ENCODE data around the gene YAF2. TPM values are rescaled to one million over a fixed set of nuclear protein-coding genes. Genes with fewer than 3 reads are reported as not detected.

The YAF2 gene
- total RNA-seq, 1 experiment from 2014 or later = 15.0 TPM

DNA sequence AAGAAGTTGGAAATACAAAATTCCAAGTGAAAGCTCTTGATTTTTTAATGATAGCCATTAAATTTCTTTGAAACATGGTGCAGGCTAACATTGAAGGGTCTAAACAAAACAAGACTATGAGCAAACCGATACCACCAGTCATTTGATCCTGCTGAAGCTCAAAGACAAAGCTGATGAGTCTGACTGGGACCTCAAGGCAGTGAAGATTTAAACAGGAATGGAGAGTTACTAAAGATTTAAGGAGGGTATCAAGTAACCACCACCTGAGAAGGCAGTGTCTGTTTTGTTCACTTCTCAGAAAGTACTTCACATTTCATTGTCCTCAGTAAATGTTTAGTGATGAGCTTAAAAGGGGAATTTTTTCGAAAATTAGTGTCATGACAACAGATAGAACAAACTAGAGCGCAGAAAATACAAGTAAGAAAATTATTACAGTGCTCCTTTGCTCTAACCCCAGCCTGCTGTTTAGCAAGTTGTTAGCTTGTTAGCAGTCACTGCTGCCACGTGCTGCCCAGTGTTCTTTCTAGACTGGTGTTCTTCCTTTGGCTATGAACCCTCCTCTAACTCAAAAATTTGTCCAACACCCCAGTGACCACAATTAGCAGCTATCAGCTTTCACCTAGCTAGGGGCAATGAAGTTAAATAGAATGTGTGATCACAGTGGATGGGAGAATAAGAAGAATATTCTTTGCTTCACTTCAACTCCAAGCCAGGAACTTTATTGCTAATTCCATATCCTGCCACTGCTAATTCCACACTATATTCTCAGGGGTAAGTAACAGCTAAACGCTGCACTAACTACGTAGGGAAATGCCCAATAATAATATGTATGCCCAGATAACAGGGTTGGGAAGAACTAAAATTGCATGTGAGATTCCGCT is 41.1 kb downstream of the YAF2 start:
- ChIA-PET POLR2A (no interaction called here), CTCF (no interaction called here), RAD21 (ENCODE audit: low non-redundant PET in 1 of 2, low total read pairs in 2 of 2, uncharacterized antibody in 2 of 2, unreplicated experiment in 2 of 2) (no interaction called here)
- Histone ChIP-seq H3K27me3 (ENCODE audit: insufficient read depth, low read length) (no peaks in the 10 kb centered on the region), H3K9ac (ENCODE audit: low read length) (no peak overlapping the region), H3K36me3 (ENCODE audit: control insufficient read depth in 1 of 2, insufficient read depth in 2 of 2, low read length in 2 of 2) (no peaks in the 10 kb centered on the region), H3K4me1 (ENCODE audit: control insufficient read depth in 1 of 2, insufficient read depth in 2 of 2, low read length in 2 of 2) (no peaks in the 10 kb centered on the region), H3K9me2 (ENCODE audit: insufficient read depth) (no peaks in the 10 kb centered on the region), H3K79me2 (ENCODE audit: insufficient read depth, low read length) (no peaks in the 10 kb centered on the region), H3K27ac (ENCODE audit: low read depth, low read length) (no peak overlapping the region), H3K4me2 (ENCODE audit: low read length) (no peak overlapping the region), H3K9me3 (ENCODE audit: control insufficient read depth in 1 of 2, insufficient read depth in 1 of 2, low read depth in 1 of 2, low read length in 2 of 2) (no peaks in the 10 kb centered on the region), H3K4me3 (replicated peaks in 1 of 2; ENCODE audit: low read depth in 1 of 2, low read length in 2 of 2) (no peak overlapping the region), H2AFZ (ENCODE audit: low read depth, low read length, poor library complexity, severe bottlenecking) (no peak overlapping the region), H4K20me1 (ENCODE audit: insufficient read depth) (no peaks in the 10 kb centered on the region)
- intact Hi-C loops (cut with micrococcal nuclease) = no loop called here
- TF ChIP-seq, protein P1, sequence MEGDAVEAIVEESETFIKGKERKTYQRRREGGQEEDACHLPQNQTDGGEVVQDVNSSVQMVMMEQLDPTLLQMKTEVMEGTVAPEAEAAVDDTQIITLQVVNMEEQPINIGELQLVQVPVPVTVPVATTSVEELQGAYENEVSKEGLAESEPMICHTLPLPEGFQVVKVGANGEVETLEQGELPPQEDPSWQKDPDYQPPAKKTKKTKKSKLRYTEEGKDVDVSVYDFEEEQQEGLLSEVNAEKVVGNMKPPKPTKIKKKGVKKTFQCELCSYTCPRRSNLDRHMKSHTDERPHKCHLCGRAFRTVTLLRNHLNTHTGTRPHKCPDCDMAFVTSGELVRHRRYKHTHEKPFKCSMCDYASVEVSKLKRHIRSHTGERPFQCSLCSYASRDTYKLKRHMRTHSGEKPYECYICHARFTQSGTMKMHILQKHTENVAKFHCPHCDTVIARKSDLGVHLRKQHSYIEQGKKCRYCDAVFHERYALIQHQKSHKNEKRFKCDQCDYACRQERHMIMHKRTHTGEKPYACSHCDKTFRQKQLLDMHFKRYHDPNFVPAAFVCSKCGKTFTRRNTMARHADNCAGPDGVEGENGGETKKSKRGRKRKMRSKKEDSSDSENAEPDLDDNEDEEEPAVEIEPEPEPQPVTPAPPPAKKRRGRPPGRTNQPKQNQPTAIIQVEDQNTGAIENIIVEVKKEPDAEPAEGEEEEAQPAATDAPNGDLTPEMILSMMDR (IDR thresholded peaks at IDR 0.05 in 2 of 3, conservative IDR thresholded peaks at IDR 0.05 in 1 of 3; ENCODE audit: borderline replicate concordance in 1 of 3, insufficient read depth in 1 of 3, low read depth in 2 of 3, low read length in 2 of 3) = no peak
- TF ChIP-seq RAD21 (IDR thresholded peaks at IDR 0.05; ENCODE audit: low read depth) (no peak), ZFX (IDR thresholded peaks at IDR 0.05) (no peak), SRF (IDR thresholded peaks at IDR 0.05; ENCODE audit: low read depth) (no peak), EZH2 (IDR thresholded peaks at IDR 0.05) (no peak), FOSL1 (IDR thresholded peaks at IDR 0.05; ENCODE audit: low read depth) (no peak)
- DNase-seq (ENCODE audit: low read depth, low spot score) = no peak
- BruUV-seq (replicated peaks) = no TSS peak
- ATAC-seq = no peak

DNA sequence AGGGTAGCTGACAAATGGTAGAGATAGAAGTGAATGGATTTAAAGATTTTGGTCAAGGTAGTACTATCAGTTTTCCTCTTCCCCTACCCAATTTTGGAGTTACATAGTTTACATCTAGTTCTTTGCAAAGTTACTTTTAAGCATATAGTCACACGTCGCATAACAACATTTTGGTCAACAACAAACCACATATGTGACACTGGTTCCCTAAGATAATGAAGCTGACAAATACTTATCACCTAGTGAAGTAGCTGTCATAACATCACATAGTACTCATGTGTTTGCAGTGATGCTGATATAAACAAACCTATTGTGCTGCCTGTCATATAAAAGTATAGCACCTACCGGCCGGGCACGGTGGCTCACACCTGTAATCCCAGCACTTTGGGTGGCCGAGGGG is 45.4 kb downstream of the YAF2 start:
- ChIA-PET POLR2A (no interaction called here), RAD21 (ENCODE audit: low non-redundant PET in 1 of 2, low total read pairs in 2 of 2, uncharacterized antibody in 2 of 2, unreplicated experiment in 2 of 2) (no interaction called here), CTCF (no interaction called here)
- no peaks in the 10 kb centered on the region for H3K4me1 ChIP-seq (ENCODE audit: control insufficient read depth in 1 of 2, insufficient read depth in 2 of 2, low read length in 2 of 2)
- no TSS peak for BruUV-seq (replicated peaks)
- DNase-seq (ENCODE audit: low read depth, low spot score) = no peak
- H3K4me3 ChIP-seq (replicated peaks in 1 of 2; ENCODE audit: low read depth in 1 of 2, low read length in 2 of 2) = no peak overlapping the region
- ATAC-seq = no peak
- intact Hi-C loops (cut with micrococcal nuclease) = no loop called here
- H3K9me2 ChIP-seq (ENCODE audit: insufficient read depth) = no peaks in the 10 kb centered on the region
- no peak overlapping the region for H3K9ac ChIP-seq (ENCODE audit: low read length)
- H3K27me3 ChIP-seq (ENCODE audit: insufficient read depth, low read length) = no peaks in the 10 kb centered on the region
- no peaks in the 10 kb centered on the region for H3K79me2 ChIP-seq (ENCODE audit: insufficient read depth, low read length)
- no peaks in the 10 kb centered on the region for H3K9me3 ChIP-seq (ENCODE audit: control insufficient read depth in 1 of 2, insufficient read depth in 1 of 2, low read depth in 1 of 2, low read length in 2 of 2)
- no peaks in the 10 kb centered on the region for H4K20me1 ChIP-seq (ENCODE audit: insufficient read depth)
- no peak overlapping the region for H3K4me2 ChIP-seq (ENCODE audit: low read length)
- H3K36me3 ChIP-seq (ENCODE audit: control insufficient read depth in 1 of 2, insufficient read depth in 2 of 2, low read length in 2 of 2) = no peaks in the 10 kb centered on the region
- no peak overlapping the region for H3K27ac ChIP-seq (ENCODE audit: low read depth, low read length)
- no peak overlapping the region for H2AFZ ChIP-seq (ENCODE audit: low read depth, low read length, poor library complexity, severe bottlenecking)
- TF ChIP-seq ELF1 (IDR thresholded peaks at IDR 0.05; ENCODE audit: borderline replicate concordance, low read depth) (no peak), SP1 (IDR thresholded peaks at IDR 0.05; ENCODE audit: low read depth) (no peak), JUND (IDR thresholded peaks at IDR 0.05) (no peak), ZFX (IDR thresholded peaks at IDR 0.05) (no peak), CBX3 (IDR thresholded peaks at IDR 0.05; ENCODE audit: low read depth) (no peak), SRF (IDR thresholded peaks at IDR 0.05; ENCODE audit: low read depth) (no peak), ZBTB33 (IDR thresholded peaks at IDR 0.05; ENCODE audit: extremely low read depth, insufficient replicate concordance, low read length) (no peak), RAD21 (IDR thresholded peaks at IDR 0.05; ENCODE audit: low read depth) (no peak), YY1 (IDR thresholded peaks at IDR 0.05; ENCODE audit: extremely low read depth, insufficient replicate concordance, low read depth, low read length) (no peak), EZH2 (IDR thresholded peaks at IDR 0.05) (no peak), FOSL1 (IDR thresholded peaks at IDR 0.05; ENCODE audit: low read depth) (no peak)
- TF ChIP-seq, protein P1 (IDR thresholded peaks at IDR 0.05 in 2 of 3, conservative IDR thresholded peaks at IDR 0.05 in 1 of 3; ENCODE audit: borderline replicate concordance in 1 of 3, insufficient read depth in 1 of 3, low read depth in 2 of 3, low read length in 2 of 3) = no peak
